ENCODE results near the gene SEC61A2. TPM values are rescaled to one million over a fixed set of nuclear protein-coding genes. Genes with fewer than 3 reads are reported as not detected.

SEC61A2 gene
- total and polyA plus RNA-seq, 2 donors (not counting 1 experiment from before 2014, with no cell fraction given), result 10.7 to 20.2 TPM

DNA sequence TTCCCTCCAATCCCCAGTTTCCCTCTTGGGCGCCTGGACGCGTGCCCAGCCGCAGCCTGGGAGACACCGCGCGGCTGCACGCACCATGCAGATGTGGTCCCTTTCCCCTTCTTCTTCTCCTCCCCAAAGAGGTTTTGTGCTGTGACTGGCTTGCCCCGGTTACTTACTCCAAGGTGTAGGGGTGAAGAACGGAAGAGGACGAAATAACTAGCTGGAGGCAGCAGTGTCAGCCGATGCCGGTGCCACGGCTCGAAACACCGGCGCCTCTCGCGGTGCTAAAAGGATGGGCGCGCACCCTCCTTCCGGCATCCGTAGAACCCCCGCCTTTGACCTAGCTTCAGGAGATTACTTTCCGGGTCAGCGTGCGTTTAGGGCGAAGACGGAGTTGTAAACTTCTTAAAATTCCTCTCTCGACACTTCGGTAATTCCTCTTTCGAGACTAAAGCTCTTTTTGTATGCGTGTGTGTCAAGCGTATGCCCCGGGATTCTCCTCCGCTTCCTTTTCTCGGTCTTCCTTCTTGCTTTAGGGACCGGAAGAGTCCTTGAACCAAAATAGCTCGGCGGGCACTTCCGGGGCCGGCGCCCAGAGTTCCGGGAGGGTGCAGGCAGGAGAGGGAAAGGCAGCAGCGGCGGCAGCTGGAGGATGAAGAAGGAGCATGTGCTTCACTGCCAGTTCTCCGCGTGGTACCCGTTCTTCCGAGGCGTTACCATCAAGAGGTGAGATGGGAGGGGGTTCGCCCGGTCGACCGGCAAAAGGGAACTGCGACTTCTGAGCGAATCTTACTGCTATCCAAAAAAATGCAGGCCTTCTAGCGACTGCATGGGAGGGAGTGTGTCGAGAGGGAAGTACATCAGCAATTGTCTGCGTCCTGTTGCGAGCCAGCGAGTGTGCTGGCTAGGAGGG is 66.4 kb downstream of the SEC61A2 start, which contains the start of the genes CDC123 and NUDT5:
Gene CDC123, plus strand, starts transcription at position 586 of the 904 bp plus-strand sequence. Its CDS starts 58 bp downstream, at position 644.
Gene NUDT5, minus strand, starts transcription at position 289 of the 904 bp plus-strand sequence. CDS start 9,600 bp downstream, outside the sequence.
- no peaks in the 10 kb centered on the region for H3K9me3 Mint-ChIP-seq (ENCODE audit: insufficient read depth)
- peak within 1 kb of the TSS; percentile 87 to 97 (median 95) for H3K4me3 ChIP-seq (ENCODE audit: control extremely low read depth in 1 of 5, extremely low read depth in 1 of 5, insufficient read depth in 1 of 5, low read depth in 2 of 5, low read length in 4 of 5)
- H3K36me3 ChIP-seq (replicated peaks in 1 of 2; ENCODE audit: control extremely low read depth in 1 of 2, control insufficient read depth in 1 of 2, extremely low read depth in 1 of 2, insufficient read depth in 2 of 2, low read length in 1 of 2), result peaks cover 2 to 17% of the 10 kb centered on the region in 2 experiments
- H3K27ac Mint-ChIP-seq, result peak within 1 kb of the TSS; percentile 99
- ATAC-seq (ENCODE audit: low read depth) (peak; percentile 90), DNase-seq (peak; percentile 93)
- intact Hi-C loops (cut with micrococcal nuclease), result loop anchor here (1.0 to 2.0 kb wide), 7 partner anchors 18 to 515 kb away; partner anchors contain the start of gene CAMK1D
- H2AFZ ChIP-seq (ENCODE audit: insufficient read depth, low read depth, low read length, poor library complexity, severe bottlenecking), result peak within 1 kb of the TSS; percentile 98
- H3K79me2 ChIP-seq (ENCODE audit: control insufficient read depth, insufficient read depth, low read length), result peaks cover 92% of the 10 kb centered on the region
- peak within 1 kb of the TSS; percentile 91 to 94 for H3K27ac ChIP-seq (ENCODE audit: low read length in 2 of 2)
- CTCF ChIA-PET, result interaction anchor here (0.8 to 2.4 kb wide), 12 partner anchors 20 to 517 kb away, joined by 3 to 24 read pairs (median 4); partner anchors contain the start of gene UPF2
- no peaks in the 10 kb centered on the region for H3K9me3 ChIP-seq (ENCODE audit: control extremely low read depth in 1 of 3, control insufficient read depth in 2 of 3, insufficient read depth in 1 of 3, low read length in 2 of 3)
- WGBS (ENCODE audit: insufficient coverage), result under 1% methylated on average over 53 of the region's 62 CpGs
- H3K27me3 Mint-ChIP-seq, result no peaks in the 10 kb centered on the region
- peaks cover 18 to 24% of the 10 kb centered on the region in 2 donors for H3K4me1 ChIP-seq (ENCODE audit: control insufficient read depth in 2 of 2, insufficient read depth in 2 of 2, low read length in 2 of 2)
- peak within 1 kb of the TSS; percentile 85 for H3K4me2 ChIP-seq (replicated peaks; ENCODE audit: low read depth, low read length, poor library complexity, severe bottlenecking)
- TF ChIP-seq EZH2 (IDR thresholded peaks at IDR 0.05; ENCODE audit: borderline replicate concordance, insufficient read depth, low read depth, low read length, poor library complexity, severe bottlenecking) (no peak), CTCF (IDR thresholded peaks at IDR 0.05) (no peak)
- no peaks in the 10 kb centered on the region for H3K27me3 ChIP-seq (replicated peaks in 1 of 4; ENCODE audit: control extremely low read depth in 1 of 4, control insufficient read depth in 3 of 4, insufficient read depth in 4 of 4, low read length in 3 of 4)
- H3K4me3 Mint-ChIP-seq, result peak within 1 kb of the TSS; percentile 93
- peaks cover 23% of the 10 kb centered on the region for H4K20me1 ChIP-seq (ENCODE audit: control insufficient read depth, insufficient read depth, low read length, poor library complexity, severe bottlenecking)
- H3K4me1 Mint-ChIP-seq, result peaks cover 42% of the 10 kb centered on the region
- POLR2A ChIA-PET, result interaction anchor here (0.6 to 1.3 kb wide), 6 partner anchors 20 to 153 kb away, joined by 3 to 7 read pairs (median 4); partner anchors contain the start of gene UPF2
- H3K9ac ChIP-seq (ENCODE audit: low read length), result peak within 1 kb of the TSS; percentile 90

Measured in B cell (primary cell).